Measurements from ENCODE around the gene VIL1.

VIL1 gene

GRCh38 chr2:218398437-218399390, 20.2 kb upstream of the VIL1 start:
- no peaks in the 10 kb centered on the region for H3K27me3 ChIP-seq

GRCh38 chr2:218399391-218400166, 19.3 kb upstream of the VIL1 start, which contains the start of gene CTDSP1:
CTDSP1 (plus strand) TSS chr2:218399868; CDS start chr2:218400091, 223 bp downstream.
- Histone ChIP-seq H3K27me3 (no peaks in the 10 kb centered on the region), H3K27ac (peak within 1 kb of the TSS; percentile 99), H3K4me3 (ENCODE audit: low read depth in 1 of 2, low read length in 1 of 2) (peak within 1 kb of the TSS; percentile 94 to 97), H3K4me1 (ENCODE audit: control insufficient read depth in 1 of 2, insufficient read depth in 1 of 2, low read depth in 1 of 2, low read length in 1 of 2) (peaks cover 71 to 79% of the 10 kb centered on the region in 2 experiments), H3K9me3 (no peaks in the 10 kb centered on the region), H3K36me3 (peaks cover 50% of the 10 kb centered on the region)
- peak; percentile 14 for TF ChIP-seq CTCF (IDR thresholded peaks at IDR 0.05)

More at GRCh38 chr2:218398437-218399390, 20.2 kb upstream of the VIL1 start:
- TF ChIP-seq CTCF (IDR thresholded peaks at IDR 0.05) = peak; percentile 74
- peaks cover 71 to 79% of the 10 kb centered on the region in 2 experiments for H3K4me1 ChIP-seq (ENCODE audit: control insufficient read depth in 1 of 2, insufficient read depth in 1 of 2, low read depth in 1 of 2, low read length in 1 of 2)
- H3K36me3 ChIP-seq = peaks cover 50% of the 10 kb centered on the region
- no peaks in the 10 kb centered on the region for H3K9me3 ChIP-seq
- H3K4me3 ChIP-seq (ENCODE audit: low read depth in 1 of 2, low read length in 1 of 2) = peak overlapping the region; percentile 94 to 97
- peak overlapping the region; percentile 99 for H3K27ac ChIP-seq

- Histone ChIP-seq H3K4me1 (ENCODE audit: control insufficient read depth in 1 of 2, insufficient read depth in 1 of 2, low read depth in 1 of 2, low read length in 1 of 2) (peaks cover 71 to 79% of the 10 kb centered on the region in 2 experiments), H3K9me3 (no peaks in the 10 kb centered on the region), H3K36me3 (peaks cover 50% of the 10 kb centered on the region), H3K4me3 (ENCODE audit: low read depth in 1 of 2, low read length in 1 of 2) (peak overlapping the region; percentile 94 to 97), H3K27ac (peak overlapping the region; percentile 99), H3K27me3 (no peaks in the 10 kb centered on the region)
- TF ChIP-seq CTCF (IDR thresholded peaks at IDR 0.05) = no peak
Measured at GRCh38 chr2:218400167-218400929, 18.6 kb upstream of the VIL1 start.

- Histone ChIP-seq H3K9me3 (no peaks in the 10 kb centered on the region), H3K36me3 (peaks cover 49% of the 10 kb centered on the region), H3K27ac (peak overlapping the region; percentile 99), H3K27me3 (no peaks in the 10 kb centered on the region), H3K4me1 (ENCODE audit: control insufficient read depth in 1 of 2, insufficient read depth in 1 of 2, low read depth in 1 of 2, low read length in 1 of 2) (peaks cover 72 to 78% of the 10 kb centered on the region in 2 experiments), H3K4me3 (ENCODE audit: low read depth in 1 of 2, low read length in 1 of 2) (peak overlapping the region; percentile 94 to 97)
- TF ChIP-seq CTCF (IDR thresholded peaks at IDR 0.05) = no peak
Measured at GRCh38 chr2:218400930-218401881, 17.7 kb upstream of the VIL1 start.

Data from neutrophil (primary cell).